CD14-positive monocyte (primary cell): ENCODE measurements around the gene ELMO1. TPM values are rescaled to one million over a fixed set of nuclear protein-coding genes. Genes with fewer than 3 reads are reported as not detected.

Experiments
- DNase-seq, 3 donors: peaks; one replicate each; pipeline ENCODE4 v3.0.0-alpha.2; 2011 to 2022
- H2AFZ ChIP-seq: 2 replicates; pipeline ENCODE4 v1.6.0; 2012; ENCODE audit warnings: mild to moderate bottlenecking, low read depth, low read length, inconsistent platforms; ENCODE audit not compliant: insufficient read depth, poor library complexity, severe bottlenecking
- H3K27ac ChIP-seq, 2 donors: 1 replicate in 1 of 2; 2 replicates in 1 of 2; pipeline ENCODE4 v1.5.1; 2012 to 2013; ENCODE audit warnings: low read length in 2 of 2, control low read depth in 1 of 2, inconsistent platforms in 1 of 2, low read depth in 1 of 2, mild to moderate bottlenecking in 1 of 2
- H3K27me3 ChIP-seq, 2 donors: one replicate each; pipeline versions ENCODE4 v1.6.0 to v1.6.1; 2011 to 2013; ENCODE audit warnings: low read length in 2 of 2; ENCODE audit not compliant: control insufficient read depth in 2 of 2, insufficient read depth in 2 of 2
- H3K36me3 ChIP-seq, 2 donors: replicated peaks in 1 of 2; 1 replicate in 1 of 2; 2 replicates in 1 of 2; pipeline versions ENCODE4 v1.5.1 to v1.6.1; 2012 to 2013; ENCODE audit warnings: low read length in 2 of 2, control low read depth in 1 of 2, inconsistent platforms in 1 of 2, mild to moderate bottlenecking in 1 of 2; ENCODE audit not compliant: insufficient read depth in 2 of 2, control insufficient read depth in 1 of 2
- H3K4me1 ChIP-seq, 2 donors: 1 replicate in 1 of 2; 2 replicates in 1 of 2; pipeline versions ENCODE4 v1.5.1 to v1.6.1; 2012 to 2013; ENCODE audit warnings: low read length in 2 of 2, control low read depth in 1 of 2, inconsistent platforms in 1 of 2, mild to moderate bottlenecking in 1 of 2, moderate library complexity in 1 of 2; ENCODE audit not compliant: insufficient read depth in 2 of 2, control insufficient read depth in 1 of 2
- H3K4me2 ChIP-seq: replicated peaks from 2 replicates; pipeline ENCODE3; 2012; ENCODE audit warnings: low read length, moderate library complexity, mild to moderate bottlenecking; ENCODE audit not compliant: poor library complexity, severe bottlenecking; ENCODE audit errors: extremely low read depth
- H3K4me3 ChIP-seq, 3 experiments: fragments of 200-600 bp in 1 of 3; sonication (generic) in 1 of 3; replicated peaks in 1 of 3; 1 replicate in 2 of 3; 2 replicates in 1 of 3; pipeline ENCODE4 v1.5.1; 2011 to 2013; ENCODE audit warnings: low read length in 3 of 3, mild to moderate bottlenecking in 3 of 3, control low read depth in 2 of 3, low read depth in 2 of 3, inconsistent platforms in 1 of 3, moderate library complexity in 1 of 3
- H3K79me2 ChIP-seq: 2 replicates; pipeline ENCODE4 v1.6.0; 2012; ENCODE audit warnings: mild to moderate bottlenecking, control low read depth, inconsistent platforms, low read length, moderate library complexity; ENCODE audit not compliant: insufficient read depth
- H3K9ac ChIP-seq: 2 replicates; pipeline ENCODE4 v1.6.0; 2017; ENCODE audit warnings: low read length, mild to moderate bottlenecking; ENCODE audit not compliant: insufficient read depth, poor library complexity, severe bottlenecking
- H3K9me3 ChIP-seq, 2 donors: replicated peaks in 1 of 2; 1 replicate in 1 of 2; 2 replicates in 1 of 2; pipeline versions ENCODE4 v1.5.1 to v1.6.1; 2012 to 2013; ENCODE audit warnings: low read length in 2 of 2, control low read depth in 1 of 2; ENCODE audit not compliant: control insufficient read depth in 1 of 2, insufficient read depth in 1 of 2
- H4K20me1 ChIP-seq: 2 replicates; pipeline ENCODE4 v1.6.0; 2012; ENCODE audit warnings: mild to moderate bottlenecking, low read length, control low read depth, moderate library complexity; ENCODE audit not compliant: insufficient read depth
- H3K27ac Mint-ChIP-seq, 7 donors: one replicate each; pipeline ENCODE4 v1.8.0; 2020; ENCODE audit warnings: mild to moderate bottlenecking in 7 of 7, mixed read lengths in 7 of 7, moderate library complexity in 6 of 7, inconsistent platforms in 2 of 7
- H3K27me3 Mint-ChIP-seq, 3 donors: one replicate each; pipeline ENCODE4 v1.8.0; 2021 to 2022; ENCODE audit warnings: low read depth in 3 of 3, mild to moderate bottlenecking in 3 of 3, mixed read lengths in 3 of 3, moderate library complexity in 3 of 3, inconsistent platforms in 1 of 3
- H3K36me3 Mint-ChIP-seq, 2 donors: one replicate each; pipeline ENCODE4 v1.8.0; 2020; ENCODE audit warnings: mixed read lengths in 2 of 2, inconsistent platforms in 1 of 2, mild to moderate bottlenecking in 1 of 2
- H3K4me1 Mint-ChIP-seq: one replicate; pipeline ENCODE4 v1.8.0; 2020; ENCODE audit warnings: mild to moderate bottlenecking, mixed read lengths
- H3K4me3 Mint-ChIP-seq, 2 donors: one replicate each; pipeline ENCODE4 v1.8.0; 2020; ENCODE audit warnings: mild to moderate bottlenecking in 2 of 2, mixed read lengths in 2 of 2, moderate library complexity in 1 of 2
- H3K9me3 Mint-ChIP-seq, 7 donors: one replicate each; pipeline ENCODE4 v1.8.0; 2020 to 2022; ENCODE audit warnings: mixed read lengths in 7 of 7, mild to moderate bottlenecking in 6 of 7, moderate library complexity in 6 of 7, inconsistent platforms in 2 of 7
- CTCF ChIP-seq: fragments of 200-600 bp; IDR thresholded peaks from one replicate; pipeline ENCODE4 v1.8.0; 2022; ENCODE audit warnings: antibody characterized with exemption, mild to moderate bottlenecking
- WGBS: methylation state at CpG from one replicate; pipeline ENCODE4 v1.1.5; 2013; ENCODE audit warnings: missing lambda C conversion rate; ENCODE audit not compliant: insufficient coverage; 5-methylcytosine and 5-hydroxymethylcytosine counted together
- intact Hi-C, 2 donors: fragments of 100-400 bp; cut with micrococcal nuclease; formaldehyde crosslinking; loops; one replicate each; pipeline versions ENCODE4 v1.15.0 to v1.15.1; 2023
- polyA plus RNA-seq, 3 donors: library from polyadenylated mRNA; depleted of rRNA in 1 of 3; unstranded in 2 of 3; stranded (reverse) in 1 of 3; fragments of 300-500 nt in 2 of 3; fragments of >200 nt in 1 of 3; fragmentation: Illumina TruSeq in 2 of 3; gene quantifications; 1 replicate in 2 of 3; 2 replicates in 1 of 3; pipeline ENCODE4 v1.2.3, GENCODE V29; 2012 to 2021

ELMO1 gene
- polyA plus RNA-seq, 3 donors: 46.6 to 50.2 (median 46.7) TPM

GRCh38 chr7:37348982-37349381, 99.7 kb downstream of the ELMO1 start:
- no peak overlapping the region for H3K27ac ChIP-seq
- Mint-ChIP-seq H3K27me3 (peaks cover 0 to 3% (median 0%) of the 10 kb centered on the region in 3 donors), H3K4me3 (no peak overlapping the region), H3K4me1 (peaks cover 58% of the 10 kb centered on the region), H3K27ac (peak overlapping the region in 1 of 7 donors; percentile 41), H3K9me3 (peaks cover 0 to 5% (median 0%) of the 10 kb centered on the region in 7 donors), H3K36me3 (peaks cover 0 to 2% of the 10 kb centered on the region in 2 donors)
- H3K9me3 ChIP-seq: no peaks in the 10 kb centered on the region
- WGBS: no CpG with 5 or more reads among the region's 4 CpGs
- no peaks in the 10 kb centered on the region for H3K36me3 ChIP-seq
- no peak overlapping the region for H3K4me2 ChIP-seq
- DNase-seq: no peak
- H4K20me1 ChIP-seq: peaks cover 96% of the 10 kb centered on the region
- H3K9ac ChIP-seq: no peak overlapping the region
- H3K79me2 ChIP-seq: peaks cover 94% of the 10 kb centered on the region
- intact Hi-C loops: no loop called here
- no peak overlapping the region for H3K4me3 ChIP-seq
- no peaks in the 10 kb centered on the region for H3K27me3 ChIP-seq
- TF ChIP-seq CTCF: no peak
- H3K4me1 ChIP-seq: peaks cover 47 to 49% of the 10 kb centered on the region in 2 donors
- H2AFZ ChIP-seq: no peak overlapping the region

GRCh38 chr7:37346761-37347160, 101.9 kb downstream of the ELMO1 start:
- Mint-ChIP-seq H3K36me3 (no peaks in the 10 kb centered on the region), H3K4me3 (no peak overlapping the region), H3K9me3 (no peaks in the 10 kb centered on the region), H3K27ac (no peak overlapping the region), H3K4me1 (peaks cover 55% of the 10 kb centered on the region), H3K27me3 (no peaks in the 10 kb centered on the region)
- intact Hi-C loops: no loop called here
- no peak overlapping the region for H3K27ac ChIP-seq
- WGBS: no CpG with 5 or more reads among the region's 3 CpGs
- no peaks in the 10 kb centered on the region for H3K27me3 ChIP-seq
- no peak for DNase-seq
- H3K79me2 ChIP-seq: peaks cover 83% of the 10 kb centered on the region
- no peaks in the 10 kb centered on the region for H3K36me3 ChIP-seq
- TF ChIP-seq CTCF: no peak
- peaks cover 75% of the 10 kb centered on the region for H4K20me1 ChIP-seq
- no peak overlapping the region for H3K9ac ChIP-seq
- H2AFZ ChIP-seq: no peak overlapping the region
- no peak overlapping the region for H3K4me2 ChIP-seq
- no peak overlapping the region for H3K4me3 ChIP-seq
- no peaks in the 10 kb centered on the region for H3K9me3 ChIP-seq
- H3K4me1 ChIP-seq: peaks cover 52 to 53% of the 10 kb centered on the region in 2 donors
